ENCODE measurements around the gene CUX1.

Gene CUX1

DNA sequence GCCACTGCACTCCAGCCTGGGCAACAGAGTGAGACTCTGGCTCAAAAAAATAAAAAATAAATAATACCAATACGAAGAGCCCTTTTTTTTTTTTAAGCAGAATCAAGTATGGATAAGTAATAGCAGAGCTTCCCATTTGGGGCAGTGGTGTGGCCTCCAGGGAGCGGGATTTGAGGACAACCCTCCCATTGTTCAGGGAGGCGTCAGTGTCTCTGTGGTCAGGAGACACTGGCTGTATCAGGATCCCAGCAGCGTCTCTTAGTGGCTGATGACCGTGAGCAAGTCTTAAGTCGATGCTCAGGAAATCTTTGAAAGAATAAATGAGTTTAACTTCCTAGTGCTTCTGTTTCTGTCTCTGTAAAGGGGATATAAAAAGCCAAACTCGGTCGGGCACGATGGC is 444.0 kb downstream of the CUX1 start:
- TF ChIP-seq, protein P1, sequence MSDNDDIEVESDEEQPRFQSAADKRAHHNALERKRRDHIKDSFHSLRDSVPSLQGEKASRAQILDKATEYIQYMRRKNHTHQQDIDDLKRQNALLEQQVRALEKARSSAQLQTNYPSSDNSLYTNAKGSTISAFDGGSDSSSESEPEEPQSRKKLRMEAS (IDR thresholded peaks at IDR 0.05), result no peak
- TF ChIP-seq TAF1 (IDR thresholded peaks at IDR 0.05; ENCODE audit: low read depth), result no peak
- TF ChIP-seq RAD21 (IDR thresholded peaks at IDR 0.05; ENCODE audit: low read depth), result no peak
- no peak for TF ChIP-seq NFIC (IDR thresholded peaks at IDR 0.05)
- no peak for TF ChIP-seq YY1 (IDR thresholded peaks at IDR 0.05; ENCODE audit: low read depth)
- TF ChIP-seq CREB1 (IDR thresholded peaks at IDR 0.05; ENCODE audit: low read depth), result no peak
- TF ChIP-seq EP300 (IDR thresholded peaks at IDR 0.05; ENCODE audit: borderline replicate concordance), result no peak
- TF ChIP-seq FOXM1 (IDR thresholded peaks at IDR 0.05; ENCODE audit: borderline replicate concordance, low read depth), result no peak
- no peak for TF ChIP-seq EGR1 (IDR thresholded peaks at IDR 0.05)

DNA sequence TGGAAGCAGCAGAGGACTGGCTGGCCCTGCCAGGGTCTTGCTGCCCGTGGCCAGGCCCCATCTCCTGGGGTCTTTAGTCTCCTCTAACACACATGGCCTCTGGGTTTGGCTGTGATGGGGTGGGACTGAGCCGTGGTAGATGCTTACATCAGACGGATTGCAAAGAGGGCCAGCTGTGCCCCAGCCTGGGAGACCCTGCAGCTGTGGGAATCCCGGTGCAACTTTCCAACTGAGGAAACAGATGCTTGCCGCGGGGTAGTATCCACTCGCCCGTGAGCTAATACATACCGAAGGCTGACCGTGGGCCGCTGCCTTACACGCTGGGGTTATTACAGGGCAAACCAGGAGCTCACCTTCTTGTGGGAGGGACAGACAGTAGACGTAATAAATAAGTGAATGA is 445.1 kb downstream of the CUX1 start:
- TF ChIP-seq NFIC (IDR thresholded peaks at IDR 0.05) (no peak), CEBPB (IDR thresholded peaks at IDR 0.05) (no peak), EP300 (IDR thresholded peaks at IDR 0.05; ENCODE audit: borderline replicate concordance) (no peak), TCF12 (IDR thresholded peaks at IDR 0.05; ENCODE audit: low read depth) (no peak), RAD21 (IDR thresholded peaks at IDR 0.05; ENCODE audit: low read depth) (no peak), TEAD4 (IDR thresholded peaks at IDR 0.05) (no peak), CREB1 (IDR thresholded peaks at IDR 0.05; ENCODE audit: low read depth) (no peak), ZBTB7A (IDR thresholded peaks at IDR 0.05; ENCODE audit: low read depth) (no peak), YY1 (IDR thresholded peaks at IDR 0.05; ENCODE audit: low read depth) (no peak), TAF1 (IDR thresholded peaks at IDR 0.05; ENCODE audit: low read depth) (no peak), EGR1 (IDR thresholded peaks at IDR 0.05) (no peak), FOXM1 (IDR thresholded peaks at IDR 0.05; ENCODE audit: borderline replicate concordance, low read depth) (no peak)
- TF ChIP-seq, protein P2, sequence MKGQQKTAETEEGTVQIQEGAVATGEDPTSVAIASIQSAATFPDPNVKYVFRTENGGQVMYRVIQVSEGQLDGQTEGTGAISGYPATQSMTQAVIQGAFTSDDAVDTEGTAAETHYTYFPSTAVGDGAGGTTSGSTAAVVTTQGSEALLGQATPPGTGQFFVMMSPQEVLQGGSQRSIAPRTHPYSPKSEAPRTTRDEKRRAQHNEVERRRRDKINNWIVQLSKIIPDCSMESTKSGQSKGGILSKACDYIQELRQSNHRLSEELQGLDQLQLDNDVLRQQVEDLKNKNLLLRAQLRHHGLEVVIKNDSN (IDR thresholded peaks at IDR 0.05), result no peak
- TF ChIP-seq, protein P3, sequence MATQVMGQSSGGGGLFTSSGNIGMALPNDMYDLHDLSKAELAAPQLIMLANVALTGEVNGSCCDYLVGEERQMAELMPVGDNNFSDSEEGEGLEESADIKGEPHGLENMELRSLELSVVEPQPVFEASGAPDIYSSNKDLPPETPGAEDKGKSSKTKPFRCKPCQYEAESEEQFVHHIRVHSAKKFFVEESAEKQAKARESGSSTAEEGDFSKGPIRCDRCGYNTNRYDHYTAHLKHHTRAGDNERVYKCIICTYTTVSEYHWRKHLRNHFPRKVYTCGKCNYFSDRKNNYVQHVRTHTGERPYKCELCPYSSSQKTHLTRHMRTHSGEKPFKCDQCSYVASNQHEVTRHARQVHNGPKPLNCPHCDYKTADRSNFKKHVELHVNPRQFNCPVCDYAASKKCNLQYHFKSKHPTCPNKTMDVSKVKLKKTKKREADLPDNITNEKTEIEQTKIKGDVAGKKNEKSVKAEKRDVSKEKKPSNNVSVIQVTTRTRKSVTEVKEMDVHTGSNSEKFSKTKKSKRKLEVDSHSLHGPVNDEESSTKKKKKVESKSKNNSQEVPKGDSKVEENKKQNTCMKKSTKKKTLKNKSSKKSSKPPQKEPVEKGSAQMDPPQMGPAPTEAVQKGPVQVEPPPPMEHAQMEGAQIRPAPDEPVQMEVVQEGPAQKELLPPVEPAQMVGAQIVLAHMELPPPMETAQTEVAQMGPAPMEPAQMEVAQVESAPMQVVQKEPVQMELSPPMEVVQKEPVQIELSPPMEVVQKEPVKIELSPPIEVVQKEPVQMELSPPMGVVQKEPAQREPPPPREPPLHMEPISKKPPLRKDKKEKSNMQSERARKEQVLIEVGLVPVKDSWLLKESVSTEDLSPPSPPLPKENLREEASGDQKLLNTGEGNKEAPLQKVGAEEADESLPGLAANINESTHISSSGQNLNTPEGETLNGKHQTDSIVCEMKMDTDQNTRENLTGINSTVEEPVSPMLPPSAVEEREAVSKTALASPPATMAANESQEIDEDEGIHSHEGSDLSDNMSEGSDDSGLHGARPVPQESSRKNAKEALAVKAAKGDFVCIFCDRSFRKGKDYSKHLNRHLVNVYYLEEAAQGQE (IDR thresholded peaks at IDR 0.05; ENCODE audit: low read depth), result no peak
- TF ChIP-seq, protein P1 (IDR thresholded peaks at IDR 0.05), result no peak

DNA sequence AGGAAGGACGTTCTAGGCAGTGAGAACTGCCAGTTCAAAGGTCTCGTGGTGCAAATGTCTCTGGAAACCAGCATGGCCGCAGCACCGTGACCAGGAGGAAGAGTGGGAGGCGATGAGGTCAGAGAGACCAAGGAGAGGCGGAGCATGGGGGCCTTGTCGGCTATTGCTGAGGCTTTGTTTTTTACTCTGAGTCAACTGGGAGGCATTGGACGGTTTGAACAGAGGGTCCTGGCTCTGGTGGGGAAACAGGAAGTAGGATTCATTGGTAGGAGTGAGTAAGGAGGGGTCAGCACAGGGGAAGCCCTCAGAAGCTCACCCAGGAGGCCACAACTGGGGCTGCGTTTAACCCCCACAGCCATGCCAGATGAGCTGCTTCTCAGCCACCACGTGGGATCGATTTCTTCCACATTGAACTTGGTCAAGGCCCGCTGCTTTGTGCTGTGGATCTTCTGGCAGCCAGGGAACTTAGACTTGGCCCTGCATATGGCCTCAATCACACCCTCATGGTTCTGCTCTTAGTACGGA is 447.0 kb downstream of the CUX1 start:
- TF ChIP-seq TAF1 (IDR thresholded peaks at IDR 0.05; ENCODE audit: low read depth), result no peak
- TF ChIP-seq EP300 (IDR thresholded peaks at IDR 0.05; ENCODE audit: borderline replicate concordance), result no peak
- no peak for TF ChIP-seq TCF12 (IDR thresholded peaks at IDR 0.05; ENCODE audit: low read depth)
- TF ChIP-seq, protein P1 (IDR thresholded peaks at IDR 0.05), result no peak
- TF ChIP-seq ZBTB7A (IDR thresholded peaks at IDR 0.05; ENCODE audit: low read depth), result no peak
- TF ChIP-seq RAD21 (IDR thresholded peaks at IDR 0.05; ENCODE audit: low read depth), result no peak

DNA sequence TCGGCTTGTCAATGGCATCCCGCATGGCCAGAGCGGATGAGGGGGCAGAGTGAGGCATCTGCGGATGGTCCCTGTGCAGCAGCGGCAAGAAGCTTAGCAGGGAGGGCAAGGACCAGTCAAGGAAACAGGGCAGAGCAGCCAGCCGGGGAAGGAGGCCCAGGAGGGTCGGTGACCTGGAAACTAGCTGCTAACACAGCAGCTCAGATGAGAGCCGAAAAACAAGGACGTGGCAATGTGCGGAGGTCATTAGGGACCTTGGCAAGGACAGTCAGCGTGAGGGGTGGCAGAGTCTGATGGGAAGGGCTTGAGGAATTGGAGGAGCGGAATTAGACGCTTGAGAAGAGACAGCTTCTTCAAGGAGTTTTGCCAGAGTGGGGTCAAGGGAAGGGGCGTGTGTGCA is 449.1 kb downstream of the CUX1 start:
- TF ChIP-seq YY1 (IDR thresholded peaks at IDR 0.05; ENCODE audit: low read depth) (no peak), EGR1 (IDR thresholded peaks at IDR 0.05) (no peak), NFIC (IDR thresholded peaks at IDR 0.05) (no peak), TAF1 (IDR thresholded peaks at IDR 0.05; ENCODE audit: low read depth) (no peak), ZBTB7A (IDR thresholded peaks at IDR 0.05; ENCODE audit: low read depth) (no peak)
- TF ChIP-seq, protein P1 (IDR thresholded peaks at IDR 0.05), result no peak

DNA sequence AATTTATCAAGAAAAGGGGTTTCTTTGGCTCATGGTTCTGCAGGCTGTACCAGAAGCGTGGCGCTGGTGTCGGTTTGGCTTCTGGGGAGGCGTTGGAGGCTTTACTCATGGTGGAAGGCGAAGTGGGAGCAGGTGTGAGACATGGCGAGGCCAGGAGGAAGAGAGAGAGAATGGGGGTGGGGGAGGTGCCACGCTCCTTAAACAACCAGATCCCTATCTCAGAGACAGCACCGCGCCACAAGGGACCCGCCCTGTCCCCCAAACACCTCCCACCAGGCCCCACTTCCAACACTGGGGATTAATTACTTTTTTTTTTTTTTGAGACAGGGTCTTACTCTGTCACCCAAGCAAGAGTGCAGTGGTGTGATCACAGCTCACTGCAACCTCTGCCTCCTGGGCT is 451.2 kb downstream of the CUX1 start:
- TF ChIP-seq TEAD4 (IDR thresholded peaks at IDR 0.05) (no peak), FOXM1 (IDR thresholded peaks at IDR 0.05; ENCODE audit: borderline replicate concordance, low read depth) (no peak), EP300 (IDR thresholded peaks at IDR 0.05; ENCODE audit: borderline replicate concordance) (no peak), RAD21 (IDR thresholded peaks at IDR 0.05; ENCODE audit: low read depth) (no peak), ZBTB7A (IDR thresholded peaks at IDR 0.05; ENCODE audit: low read depth) (no peak), CEBPB (IDR thresholded peaks at IDR 0.05) (no peak), EGR1 (IDR thresholded peaks at IDR 0.05) (no peak), TAF1 (IDR thresholded peaks at IDR 0.05; ENCODE audit: low read depth) (no peak), NFIC (IDR thresholded peaks at IDR 0.05) (no peak), YY1 (IDR thresholded peaks at IDR 0.05; ENCODE audit: low read depth) (no peak), TCF12 (IDR thresholded peaks at IDR 0.05; ENCODE audit: low read depth) (no peak), CREB1 (IDR thresholded peaks at IDR 0.05; ENCODE audit: low read depth) (no peak)
- TF ChIP-seq, protein P3 (IDR thresholded peaks at IDR 0.05; ENCODE audit: low read depth), result no peak
- TF ChIP-seq, protein P1 (IDR thresholded peaks at IDR 0.05), result no peak
- TF ChIP-seq, protein P2 (IDR thresholded peaks at IDR 0.05), result no peak
